LNCaP clone FGC (cell line): ENCODE measurements around the gene EFCAB14.
A peak's percentile ranks its signal among the peaks of the same experiment; 100 is the strongest.

Source experiments
- DNase-seq: peaks from one replicate; pipeline ENCODE4 v3.0.0-alpha.2; 2011; ENCODE audit warnings: low read depth
- H3K4me3 ChIP-seq: 2 replicates; pipeline ENCODE4 v1.5.1; 2011; ENCODE audit warnings: mild to moderate bottlenecking, low read depth, low read length, control low read depth
- CTCF ChIP-seq: IDR thresholded peaks from 2 replicates; pipeline ENCODE4 v1.5.1; 2012; ENCODE audit warnings: mild to moderate bottlenecking; ENCODE audit not compliant: control insufficient read depth, insufficient read depth; ENCODE audit errors: extremely low read depth

EFCAB14 gene

GRCh38 chr1:46718727-46719622 is at the start of gene EFCAB14:
TSS of gene EFCAB14 (minus strand) at chr1:46719114. CDS start at chr1:46718087, 1,027 bp downstream.
- DNase-seq: peak; percentile 92
- TF ChIP-seq CTCF: no peak
- H3K4me3 ChIP-seq: peak within 1 kb of the TSS; percentile 95

- H3K4me3 ChIP-seq: no peak overlapping the region
- no peak for DNase-seq
- TF ChIP-seq CTCF: no peak
These were observed 49.5 kb upstream of the EFCAB14 start for GRCh38 chr1:46768445-46768844.

GRCh38 chr1:46767649-46768282 is 48.9 kb upstream of the EFCAB14 start:
- no peak overlapping the region for H3K4me3 ChIP-seq
- no peak for DNase-seq
- TF ChIP-seq CTCF: no peak

- no peak for DNase-seq
- TF ChIP-seq CTCF: no peak
- no peak overlapping the region for H3K4me3 ChIP-seq
These were observed 45.5 kb upstream of the EFCAB14 start for GRCh38 chr1:46764402-46764801.

- H3K4me3 ChIP-seq: no peak overlapping the region
- no peak for DNase-seq
These were observed 42.8 kb upstream of the EFCAB14 start for GRCh38 chr1:46761740-46762139.

GRCh38 chr1:46760558-46761166 is 41.7 kb upstream of the EFCAB14 start:
- no peak overlapping the region for H3K4me3 ChIP-seq
- no peak for DNase-seq
- no peak for TF ChIP-seq CTCF

More at GRCh38 chr1:46761740-46762139, 42.8 kb upstream of the EFCAB14 start:
- TF ChIP-seq CTCF: no peak
